ENCODE results near the gene HAL.

Gene HAL

GRCh38 chr12:96007729-96008128 is 11.6 kb upstream of the HAL start:
- DNase-seq (ENCODE audit: low read depth), result no peak

GRCh38 chr12:96006727-96007126 is 10.6 kb upstream of the HAL start:
- DNase-seq (ENCODE audit: low read depth), result no peak

GRCh38 chr12:96000858-96001257 is 4.7 kb upstream of the HAL start:
- DNase-seq (ENCODE audit: low read depth), result no peak

- no peak for DNase-seq (ENCODE audit: low read depth)
These were observed 3.3 kb upstream of the HAL start for GRCh38 chr12:95999484-95999883.

DNA sequence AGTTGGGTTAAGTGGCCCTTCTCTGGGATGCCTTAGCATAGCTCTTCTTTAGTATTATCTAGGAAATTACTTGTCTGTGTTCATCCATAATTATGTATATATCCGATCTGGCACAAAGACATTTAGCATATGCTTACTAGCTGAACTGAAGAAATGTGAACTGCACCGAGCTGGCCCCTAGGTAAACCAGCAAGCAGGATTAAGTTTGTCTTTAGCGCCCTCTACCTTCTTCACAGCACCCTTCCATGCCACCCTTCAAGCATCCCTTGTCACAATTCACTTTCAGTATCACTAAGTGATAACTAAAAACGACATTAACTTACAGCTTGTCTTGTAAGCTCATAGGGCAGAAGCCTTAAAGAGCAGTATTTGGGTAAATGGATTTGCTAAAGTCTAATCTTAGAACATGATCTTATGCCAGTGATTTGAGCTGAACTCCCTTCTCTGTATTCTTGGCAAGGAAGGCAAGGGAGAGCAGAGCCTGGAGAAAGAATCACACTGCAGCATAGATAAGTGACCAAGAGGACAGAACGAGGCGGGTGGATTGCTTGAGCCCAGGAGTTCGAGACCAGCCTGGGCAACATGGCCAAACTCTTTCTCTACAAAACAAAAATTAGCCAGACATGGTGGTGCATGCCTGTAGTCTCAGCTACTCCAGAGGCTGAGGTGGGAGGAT is 2.6 kb upstream of the HAL start:
- DNase-seq (ENCODE audit: low read depth), result peak; percentile 47

GRCh38 chr12:95997911-95998510 is 1.9 kb upstream of the HAL start:
- DNase-seq (ENCODE audit: low read depth), result no peak

GRCh38 chr12:95997276-95997675 is 1.1 kb upstream of the HAL start:
- no peak for DNase-seq (ENCODE audit: low read depth)

- no peak for DNase-seq (ENCODE audit: low read depth)
These were observed 709 bp downstream of the HAL start for GRCh38 chr12:95995238-95996031.

GRCh38 chr12:95994476-95994875 is 1.7 kb downstream of the HAL start:
- DNase-seq (ENCODE audit: low read depth), result no peak

DNA sequence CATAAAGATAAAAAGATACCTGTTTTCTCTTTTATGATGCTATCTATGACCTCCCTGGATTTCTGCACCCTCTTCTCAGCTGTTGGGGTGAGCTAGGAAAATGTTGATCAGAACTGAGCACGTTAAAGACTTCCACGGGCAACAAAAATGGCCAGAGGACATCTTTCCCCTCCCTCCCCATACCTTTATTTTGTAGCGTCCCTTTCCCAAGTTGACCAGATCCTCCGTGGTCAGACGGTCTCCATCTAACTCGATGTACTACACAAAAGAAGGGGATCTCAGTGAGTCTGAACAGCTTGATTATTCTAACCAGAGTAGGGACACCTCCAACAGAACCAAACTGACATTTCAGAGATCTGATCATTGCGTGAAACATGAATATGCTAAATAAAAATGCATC is 2.2 kb downstream of the HAL start:
- no peak for DNase-seq (ENCODE audit: low read depth)

GRCh38 chr12:95990136-95990535 is 6.0 kb downstream of the HAL start:
- DNase-seq (ENCODE audit: low read depth), result no peak

DNA sequence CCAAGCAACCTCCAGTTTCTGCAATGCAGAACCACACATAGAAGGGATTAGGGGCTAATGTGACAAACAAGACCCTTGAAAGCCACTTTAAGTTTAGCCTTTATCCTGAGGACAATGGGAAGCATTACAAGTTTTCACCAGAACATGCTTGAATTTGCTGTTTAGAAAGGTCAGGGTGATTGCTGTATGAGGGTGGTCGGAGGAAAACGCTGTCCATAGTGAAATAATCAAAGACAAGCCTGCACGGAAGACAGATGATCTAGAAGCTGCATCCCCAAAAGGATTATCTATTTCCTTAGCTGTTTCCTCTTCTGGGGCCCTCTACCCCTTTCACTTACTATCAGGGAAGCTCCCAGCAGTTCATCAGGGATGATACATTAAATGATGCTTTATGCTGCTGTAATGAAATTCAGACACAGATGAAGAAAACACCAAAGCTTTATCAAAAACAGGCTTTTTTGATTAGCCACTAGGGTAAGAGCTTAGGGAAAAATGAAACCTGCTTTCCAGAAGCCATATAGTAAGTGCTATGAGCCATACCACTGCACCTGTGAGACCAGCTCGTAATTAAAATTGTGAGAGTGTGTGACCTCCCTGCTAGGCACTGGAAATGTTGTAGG is 6.5 kb downstream of the HAL start:
- DNase-seq (ENCODE audit: low read depth), result no peak

GRCh38 chr12:95988506-95989275 is 7.5 kb downstream of the HAL start:
- no peak for DNase-seq (ENCODE audit: low read depth)

DNA sequence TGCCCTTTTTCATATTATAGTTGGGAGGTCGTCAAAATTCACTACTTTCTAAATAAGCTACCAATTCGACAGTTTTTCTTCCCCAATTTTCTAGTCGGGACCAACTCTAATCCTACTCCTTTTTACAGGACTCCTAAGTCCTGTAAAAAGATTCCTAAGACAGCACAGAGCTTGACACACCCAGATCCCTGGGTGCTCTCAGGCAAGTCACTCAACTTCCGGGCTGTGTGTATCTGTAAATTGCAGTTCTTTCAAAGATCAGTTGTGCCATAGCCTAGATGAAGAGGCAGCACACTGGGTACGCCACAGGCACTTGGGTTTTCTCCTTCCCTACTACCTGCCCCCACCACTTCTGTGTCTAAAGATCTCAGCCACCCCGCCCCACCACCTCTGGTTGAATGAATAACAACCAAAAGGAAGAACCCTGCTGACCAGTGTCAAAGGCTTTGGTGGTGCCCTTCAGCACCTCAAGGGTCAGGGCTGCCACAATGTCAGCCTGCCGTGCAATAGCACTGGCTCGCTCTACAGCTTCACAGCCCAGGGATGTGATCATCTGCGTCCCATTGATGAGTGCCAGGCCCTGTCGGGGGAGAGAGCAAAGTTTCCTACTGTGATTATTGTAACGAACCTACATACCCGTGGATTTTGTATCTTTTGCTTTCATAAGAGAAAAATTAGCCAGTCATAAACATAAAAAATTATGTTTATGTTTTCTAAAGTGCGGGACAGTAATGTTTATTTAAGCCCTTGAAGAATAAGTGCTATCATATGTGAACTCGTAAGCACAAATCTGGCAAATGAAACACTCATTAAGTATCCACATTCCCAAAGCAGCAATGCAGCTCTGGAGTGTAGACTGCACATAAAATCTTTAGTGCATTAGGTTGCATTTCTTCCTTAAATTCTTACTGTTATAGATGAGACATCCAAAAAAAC is 9.2 kb downstream of the HAL start:
- no peak for DNase-seq (ENCODE audit: low read depth)

DNA sequence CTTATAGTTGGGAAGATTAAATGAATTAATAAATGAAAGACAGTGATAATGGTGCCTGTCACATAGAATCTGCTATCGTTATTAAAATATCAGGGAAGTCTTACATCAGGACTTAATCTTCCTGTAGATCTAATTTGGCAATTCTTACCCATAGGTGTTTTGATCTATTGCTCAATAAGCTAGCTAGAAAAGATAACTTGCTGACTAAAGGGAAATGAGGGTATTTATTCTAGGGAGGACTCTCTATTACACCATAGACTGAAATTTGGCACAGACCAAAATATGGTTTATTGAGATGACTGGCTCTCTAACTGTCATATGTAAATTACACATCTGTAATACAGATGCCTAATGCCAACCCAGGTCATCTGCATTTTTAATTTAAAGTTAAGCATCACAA is 11.5 kb downstream of the HAL start:
- DNase-seq (ENCODE audit: low read depth), result no peak

DNA sequence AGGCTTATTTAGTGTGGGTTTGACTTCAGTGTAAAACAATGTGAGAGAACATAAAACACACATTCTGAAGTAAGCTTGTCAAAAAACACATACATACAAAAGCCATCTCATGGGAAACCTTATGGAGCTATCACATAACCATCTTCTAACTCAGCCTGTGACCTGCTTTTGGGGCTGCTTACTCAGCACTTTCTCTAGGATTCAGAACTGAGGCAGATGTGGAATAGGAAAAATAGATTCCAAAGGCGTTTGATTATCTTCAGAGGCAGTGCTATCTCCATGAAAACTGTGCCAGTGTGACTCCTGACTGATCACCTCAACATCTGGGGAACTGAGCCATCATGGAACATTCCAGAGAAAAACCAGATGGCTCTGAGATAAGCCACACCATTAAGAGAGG is 13.5 kb downstream of the HAL start:
- DNase-seq (ENCODE audit: low read depth), result no peak

- DNase-seq (ENCODE audit: low read depth), result no peak
These were observed 15.7 kb downstream of the HAL start for GRCh38 chr12:95980437-95980836.

DNA sequence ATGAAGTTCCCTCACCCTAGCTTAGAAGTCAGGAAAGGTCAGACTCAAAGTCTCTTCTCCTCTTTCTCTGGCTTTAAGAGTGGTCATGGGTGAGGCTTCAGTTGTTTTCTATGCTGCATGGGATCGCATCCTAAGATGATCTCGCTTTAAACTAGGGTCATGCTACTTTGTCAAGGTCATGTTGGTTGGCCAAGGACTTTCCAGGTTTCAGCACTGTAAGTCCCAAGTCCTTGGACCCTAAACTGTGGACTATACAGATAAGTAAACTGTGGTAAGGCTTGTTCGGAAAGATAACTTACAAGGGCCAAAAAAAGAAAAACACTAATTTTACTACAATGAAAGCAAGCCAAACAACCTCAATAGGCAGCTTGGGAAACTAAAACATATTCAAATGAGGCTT is 17.4 kb downstream of the HAL start:
- DNase-seq (ENCODE audit: low read depth), result no peak

GRCh38 chr12:95978351-95978750 is 17.8 kb downstream of the HAL start:
- no peak for DNase-seq (ENCODE audit: low read depth)

DNA sequence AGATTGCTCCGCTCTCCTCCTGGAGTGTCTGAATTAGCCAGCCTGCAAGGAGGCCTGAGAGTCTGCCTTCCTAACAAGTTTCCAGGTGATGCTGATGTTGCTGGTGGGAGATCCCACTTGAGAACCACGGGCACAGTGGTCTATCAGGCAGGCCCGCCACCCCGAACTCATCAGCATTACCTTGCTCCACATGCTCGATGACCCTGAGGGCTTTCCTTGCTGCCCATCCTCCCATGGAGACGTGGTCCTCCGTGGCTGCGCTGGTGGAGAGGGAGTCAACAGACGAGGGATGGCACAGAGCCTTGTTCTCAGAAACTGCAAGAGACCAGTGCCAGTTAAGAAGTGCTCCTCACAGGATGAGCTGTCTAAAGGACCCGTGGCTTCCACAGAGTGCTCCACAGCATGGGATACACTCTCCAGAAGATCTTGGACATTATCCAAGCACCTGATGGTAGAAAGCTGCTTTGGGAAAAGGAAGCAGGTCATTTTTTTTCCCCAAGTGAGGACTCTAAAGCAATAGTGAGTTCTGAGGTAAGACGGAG is 18.3 kb downstream of the HAL start:
- no peak for DNase-seq (ENCODE audit: low read depth)

GRCh38 chr12:95976416-95976832 is 19.7 kb downstream of the HAL start:
- DNase-seq (ENCODE audit: low read depth), result no peak

All from fibroblast of the conjunctiva (primary cell).